Omental fat pad (tissue), 4 donors: ENCODE results near the gene TDRD12. TPM values are rescaled to one million over a fixed set of nuclear protein-coding genes. Genes with fewer than 3 reads are reported as not detected.

Experiments used
- ATAC-seq: fragments of 150-250 bp; one replicate; pipeline ENCODE4 v1.9.1; 2016; ENCODE audit warnings: mild to moderate bottlenecking, moderate library complexity; ENCODE audit not compliant: low FRiP score
- DNase-seq: peaks from one replicate; pipeline ENCODE4 v3.0.0-alpha.2; 2019; ENCODE audit warnings: low spot score
- CTCF ChIP-seq, 3 donors: fragments of 450-650 bp; IDR thresholded peaks; one replicate each; pipeline ENCODE4 v1.5.1; 2016 to 2017; ENCODE audit warnings: antibody characterized with exemption in 3 of 3, mild to moderate bottlenecking in 3 of 3, moderate library complexity in 2 of 3
- total RNA-seq, 4 donors: library from RNA; depleted of rRNA; stranded (reverse); fragments of >200 nt; gene quantifications; one replicate each; pipeline ENCODE4 v1.1.0, GENCODE V29; 2016

Gene TDRD12
- total RNA-seq, 4 donors from 2014 or later = 0.50 to 1.3 TPM; not detected in 2

- ATAC-seq = no peak
- TF ChIP-seq CTCF (IDR thresholded peaks at IDR 0.05) = no peak
- DNase-seq = no peak
These were observed 97.1 kb downstream of the TDRD12 start for GRCh38 chr19:32816555-32817099.

GRCh38 chr19:32817569-32818476 is 98.3 kb downstream of the TDRD12 start:
- TF ChIP-seq CTCF (IDR thresholded peaks at IDR 0.05) = no peak
- ATAC-seq (no peak), DNase-seq (no peak)

- DNase-seq (no peak), ATAC-seq (no peak)
- no peak for TF ChIP-seq CTCF (IDR thresholded peaks at IDR 0.05)
These were observed 99.0 kb downstream of the TDRD12 start for GRCh38 chr19:32818536-32818935.

- DNase-seq = no peak
- TF ChIP-seq CTCF (IDR thresholded peaks at IDR 0.05) = no peak
- no peak for ATAC-seq
These were observed 100.1 kb downstream of the TDRD12 start for GRCh38 chr19:32819419-32820400.

GRCh38 chr19:32822916-32823746 is 103.6 kb downstream of the TDRD12 start:
- ATAC-seq = no peak
- DNase-seq = no peak
- TF ChIP-seq CTCF (IDR thresholded peaks at IDR 0.05) = no peak

- ATAC-seq = no peak
- no peak for DNase-seq
- TF ChIP-seq CTCF (IDR thresholded peaks at IDR 0.05) = no peak
These were observed 104.2 kb downstream of the TDRD12 start for GRCh38 chr19:32823747-32824102.
